Measurements from ENCODE around the gene NKX2-3. TPM values are rescaled to one million over a fixed set of nuclear protein-coding genes. Genes with fewer than 3 reads are reported as not detected.

The NKX2-3 gene
- total RNA-seq, 2 donors from 2014 or later, result not detected

DNA sequence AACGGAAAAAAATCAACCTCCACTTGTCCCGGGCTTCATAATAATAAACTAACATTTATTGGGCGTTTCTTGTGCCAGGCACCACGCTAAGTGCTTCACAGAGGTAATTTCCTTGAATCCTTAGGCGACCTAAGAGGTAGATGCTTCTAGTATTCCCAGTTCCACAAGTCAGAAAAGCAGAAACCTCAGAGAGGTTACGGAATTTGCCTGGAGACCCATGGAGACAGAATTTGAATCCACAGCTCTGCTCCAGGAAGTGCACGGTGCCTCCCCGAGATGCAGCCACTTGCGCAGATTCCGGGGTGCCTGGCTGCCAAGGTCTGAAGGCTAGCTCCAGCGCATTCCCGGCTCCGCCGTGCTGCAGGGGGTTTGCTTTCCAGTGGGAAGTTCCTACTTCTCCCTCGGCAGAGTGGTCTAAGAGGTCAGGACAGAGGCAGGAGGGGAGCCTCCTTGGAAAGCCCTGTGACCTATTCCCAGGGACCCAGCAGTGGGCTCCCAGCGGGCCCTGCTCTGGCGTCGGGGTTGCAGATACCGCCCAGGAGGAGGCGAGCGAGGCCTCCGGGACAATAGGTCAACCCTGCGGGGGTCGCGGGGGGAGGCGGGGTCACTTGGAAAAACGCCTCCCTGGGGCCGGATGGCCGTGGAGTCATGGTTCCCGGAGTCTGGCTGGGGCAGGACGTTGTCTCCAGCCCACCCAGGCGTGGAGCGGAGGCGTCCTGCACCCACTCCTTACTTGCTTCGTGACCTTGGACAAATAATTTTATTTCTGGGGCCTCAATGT, 10.1 kb upstream of the NKX2-3 start:
- Mint-ChIP-seq H3K36me3 (ENCODE audit: low read depth) (no peaks in the 10 kb centered on the region), H3K4me1 (peaks cover 5% of the 10 kb centered on the region), H3K27me3 (peaks cover 60% of the 10 kb centered on the region), H3K9me3 (no peaks in the 10 kb centered on the region), H3K27ac (no peak overlapping the region), H3K4me3 (peak overlapping the region; percentile 20)
- no peak for ATAC-seq (replicated peaks)

DNA sequence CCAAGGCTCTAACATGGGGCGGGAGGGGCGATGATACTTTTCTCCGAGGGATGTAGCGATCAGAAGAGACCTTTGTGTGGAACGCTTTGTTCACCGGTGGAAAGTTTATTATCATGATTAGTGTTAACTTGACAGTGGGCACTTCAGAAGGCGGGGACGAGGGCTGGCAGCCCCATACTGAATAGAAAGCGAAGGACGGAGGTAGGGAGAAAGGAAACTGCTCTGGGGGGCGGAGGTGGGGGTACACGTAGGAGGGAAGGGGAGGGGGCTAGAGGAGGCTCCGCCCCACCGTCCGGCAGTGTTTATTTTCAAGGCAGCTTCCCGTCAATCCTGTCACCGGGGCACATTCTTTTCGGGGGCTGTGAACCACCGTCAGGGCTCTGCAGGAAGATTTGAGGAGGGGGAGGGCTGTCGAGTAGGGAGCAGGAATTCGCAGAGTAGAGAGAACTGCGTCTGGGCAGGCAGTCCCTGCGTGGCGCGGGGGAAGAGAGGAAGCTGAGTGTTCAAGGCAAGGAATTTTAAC, 9.4 kb upstream of the NKX2-3 start:
- Mint-ChIP-seq H3K4me1 (peaks cover 5% of the 10 kb centered on the region), H3K4me3 (peak overlapping the region; percentile 20), H3K27ac (no peak overlapping the region), H3K36me3 (ENCODE audit: low read depth) (no peaks in the 10 kb centered on the region), H3K9me3 (no peaks in the 10 kb centered on the region), H3K27me3 (peaks cover 58% of the 10 kb centered on the region)
- no peak for ATAC-seq (replicated peaks)

GRCh38 chr10:99524050-99524666, 8.6 kb upstream of the NKX2-3 start:
- Mint-ChIP-seq H3K9me3 (no peaks in the 10 kb centered on the region), H3K4me3 (no peak overlapping the region), H3K27me3 (peaks cover 59% of the 10 kb centered on the region), H3K27ac (no peak overlapping the region), H3K36me3 (ENCODE audit: low read depth) (no peaks in the 10 kb centered on the region), H3K4me1 (peaks cover 5% of the 10 kb centered on the region)
- ATAC-seq (replicated peaks), result no peak

GRCh38 chr10:99524736-99525380, 7.9 kb upstream of the NKX2-3 start:
- ATAC-seq (replicated peaks), result no peak
- Mint-ChIP-seq H3K27me3 (peaks cover 61% of the 10 kb centered on the region), H3K36me3 (ENCODE audit: low read depth) (no peaks in the 10 kb centered on the region), H3K9me3 (no peaks in the 10 kb centered on the region), H3K4me1 (peaks cover 5% of the 10 kb centered on the region), H3K4me3 (no peak overlapping the region), H3K27ac (no peak overlapping the region)

DNA sequence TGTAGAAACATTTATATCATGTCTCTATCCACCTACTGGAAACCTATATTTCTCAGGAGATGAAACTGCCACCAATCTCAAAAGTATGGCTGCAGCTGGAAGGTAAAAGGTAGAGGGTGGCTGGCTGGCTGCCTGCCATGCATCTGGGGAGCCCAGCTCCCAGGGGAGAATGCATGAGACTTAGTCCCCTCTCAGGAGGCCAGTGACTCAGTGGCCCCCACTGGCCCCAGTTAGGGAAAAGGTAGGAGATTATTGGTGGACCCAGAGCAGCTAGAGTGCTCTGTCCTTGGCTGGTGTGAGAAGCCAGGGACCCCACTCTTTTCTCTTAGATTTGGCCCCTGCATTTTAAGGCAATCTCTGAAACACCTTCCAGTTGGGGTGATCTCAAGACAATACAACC, 6.8 kb upstream of the NKX2-3 start:
- Mint-ChIP-seq H3K27me3 (peaks cover 61% of the 10 kb centered on the region), H3K4me1 (peaks cover 10% of the 10 kb centered on the region), H3K36me3 (ENCODE audit: low read depth) (no peaks in the 10 kb centered on the region), H3K4me3 (no peak overlapping the region), H3K27ac (no peak overlapping the region), H3K9me3 (no peaks in the 10 kb centered on the region)
- no peak for ATAC-seq (replicated peaks)

DNA sequence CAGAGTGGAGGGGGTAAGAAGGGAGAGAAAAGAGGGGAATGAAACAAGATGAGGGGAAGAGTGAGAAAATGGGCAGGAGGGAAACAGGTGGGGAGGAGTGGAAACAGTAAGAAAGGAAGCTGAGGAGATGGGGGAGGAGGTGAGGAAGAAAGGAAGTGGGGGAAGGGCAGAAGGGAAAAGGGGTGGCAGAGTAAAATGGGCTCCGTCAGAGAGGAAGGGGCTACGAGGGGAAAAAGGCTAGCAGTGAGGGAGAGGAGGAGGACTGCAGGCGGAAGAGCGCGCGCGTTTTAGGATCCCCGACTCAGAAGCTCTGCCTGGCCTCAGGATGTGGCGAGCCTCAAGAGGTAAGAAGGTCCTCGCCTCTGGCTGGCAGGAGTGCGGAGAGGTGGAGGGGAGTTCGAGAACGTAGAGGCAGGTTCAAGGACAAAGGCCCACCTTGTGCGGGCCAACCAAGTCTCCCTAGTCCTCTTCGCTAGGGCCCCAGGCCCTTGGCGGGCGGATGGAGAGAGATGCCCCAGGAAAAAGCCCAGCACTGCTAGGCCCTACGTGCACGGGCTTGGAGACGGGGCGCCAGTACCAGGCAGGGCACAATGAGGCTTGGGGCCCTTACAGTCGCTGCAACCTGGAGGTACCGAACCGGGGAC, 5.8 kb upstream of the NKX2-3 start:
- no peaks in the 10 kb centered on the region for H3K36me3 Mint-ChIP-seq (ENCODE audit: low read depth)
- no peak overlapping the region for H3K27ac Mint-ChIP-seq
- no peak for ATAC-seq (replicated peaks)
- H3K27me3 Mint-ChIP-seq, result peaks cover 68% of the 10 kb centered on the region
- no peaks in the 10 kb centered on the region for H3K9me3 Mint-ChIP-seq
- H3K4me3 Mint-ChIP-seq, result no peak overlapping the region
- H3K4me1 Mint-ChIP-seq, result peaks cover 10% of the 10 kb centered on the region

DNA sequence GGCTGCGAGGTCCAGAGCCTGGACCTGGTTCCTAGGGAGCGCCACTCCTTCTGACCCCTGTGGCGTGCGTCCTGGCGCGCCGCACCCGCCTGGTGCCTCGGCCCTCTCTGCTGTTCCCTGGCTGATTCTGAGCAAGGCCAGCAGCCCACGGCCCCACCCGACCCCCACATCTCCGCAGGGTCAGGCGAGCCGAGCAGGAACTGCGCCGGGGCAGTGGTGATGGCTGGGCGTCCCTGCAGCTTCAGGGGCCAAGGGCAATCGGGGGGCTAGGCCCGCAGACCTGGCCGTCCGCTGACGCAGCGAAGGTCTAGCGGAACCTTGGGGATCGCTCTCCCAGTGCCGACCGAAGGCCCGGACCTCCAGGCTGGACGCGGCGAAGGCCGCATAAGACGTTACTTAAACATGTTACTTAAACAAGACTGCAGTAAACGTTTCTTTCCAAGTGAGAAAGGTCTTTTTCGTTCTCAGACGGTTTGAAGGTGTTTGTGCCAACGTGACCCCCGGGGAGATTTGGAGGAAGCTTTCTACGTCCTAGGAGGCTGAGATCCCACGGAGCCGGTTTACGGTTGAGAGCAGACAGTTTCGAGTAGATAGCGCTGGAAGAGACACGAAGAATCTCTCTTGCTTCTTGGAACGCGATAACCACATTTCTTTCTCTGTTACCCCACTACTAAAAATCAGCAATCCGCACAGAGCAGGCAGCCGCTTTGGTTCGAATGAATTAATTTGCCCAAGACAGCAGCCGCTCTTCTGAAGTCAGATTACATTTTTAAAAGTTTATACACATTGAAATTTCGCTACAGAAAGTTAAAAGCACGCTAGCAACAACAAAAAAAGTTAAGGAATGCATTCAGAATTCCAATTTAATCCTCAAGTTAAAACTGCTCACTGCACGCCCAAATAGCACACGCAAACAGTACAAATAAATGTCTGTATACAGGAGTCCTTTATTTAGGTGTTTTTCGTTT, 4.9 kb upstream of the NKX2-3 start:
- H3K27me3 Mint-ChIP-seq, result peaks cover 73% of the 10 kb centered on the region
- no peaks in the 10 kb centered on the region for H3K9me3 Mint-ChIP-seq
- H3K4me3 Mint-ChIP-seq, result no peak overlapping the region
- H3K4me1 Mint-ChIP-seq, result peaks cover 10% of the 10 kb centered on the region
- ATAC-seq (replicated peaks), result no peak
- no peak overlapping the region for H3K27ac Mint-ChIP-seq
- no peaks in the 10 kb centered on the region for H3K36me3 Mint-ChIP-seq (ENCODE audit: low read depth)

GRCh38 chr10:99528494-99529441, 4.0 kb upstream of the NKX2-3 start:
- Mint-ChIP-seq H3K4me1 (peaks cover 6% of the 10 kb centered on the region), H3K27me3 (peaks cover 73% of the 10 kb centered on the region), H3K27ac (no peak overlapping the region), H3K36me3 (ENCODE audit: low read depth) (no peaks in the 10 kb centered on the region), H3K9me3 (no peaks in the 10 kb centered on the region), H3K4me3 (no peak overlapping the region)
- ATAC-seq (replicated peaks), result no peak

GRCh38 chr10:99529591-99530107, 3.1 kb upstream of the NKX2-3 start:
- peaks cover 75% of the 10 kb centered on the region for H3K27me3 Mint-ChIP-seq
- H3K4me1 Mint-ChIP-seq, result peaks cover 11% of the 10 kb centered on the region
- H3K9me3 Mint-ChIP-seq, result no peaks in the 10 kb centered on the region
- no peaks in the 10 kb centered on the region for H3K36me3 Mint-ChIP-seq (ENCODE audit: low read depth)
- no peak overlapping the region for H3K27ac Mint-ChIP-seq
- no peak for ATAC-seq (replicated peaks)
- peak overlapping the region; percentile 4 for H3K4me3 Mint-ChIP-seq

DNA sequence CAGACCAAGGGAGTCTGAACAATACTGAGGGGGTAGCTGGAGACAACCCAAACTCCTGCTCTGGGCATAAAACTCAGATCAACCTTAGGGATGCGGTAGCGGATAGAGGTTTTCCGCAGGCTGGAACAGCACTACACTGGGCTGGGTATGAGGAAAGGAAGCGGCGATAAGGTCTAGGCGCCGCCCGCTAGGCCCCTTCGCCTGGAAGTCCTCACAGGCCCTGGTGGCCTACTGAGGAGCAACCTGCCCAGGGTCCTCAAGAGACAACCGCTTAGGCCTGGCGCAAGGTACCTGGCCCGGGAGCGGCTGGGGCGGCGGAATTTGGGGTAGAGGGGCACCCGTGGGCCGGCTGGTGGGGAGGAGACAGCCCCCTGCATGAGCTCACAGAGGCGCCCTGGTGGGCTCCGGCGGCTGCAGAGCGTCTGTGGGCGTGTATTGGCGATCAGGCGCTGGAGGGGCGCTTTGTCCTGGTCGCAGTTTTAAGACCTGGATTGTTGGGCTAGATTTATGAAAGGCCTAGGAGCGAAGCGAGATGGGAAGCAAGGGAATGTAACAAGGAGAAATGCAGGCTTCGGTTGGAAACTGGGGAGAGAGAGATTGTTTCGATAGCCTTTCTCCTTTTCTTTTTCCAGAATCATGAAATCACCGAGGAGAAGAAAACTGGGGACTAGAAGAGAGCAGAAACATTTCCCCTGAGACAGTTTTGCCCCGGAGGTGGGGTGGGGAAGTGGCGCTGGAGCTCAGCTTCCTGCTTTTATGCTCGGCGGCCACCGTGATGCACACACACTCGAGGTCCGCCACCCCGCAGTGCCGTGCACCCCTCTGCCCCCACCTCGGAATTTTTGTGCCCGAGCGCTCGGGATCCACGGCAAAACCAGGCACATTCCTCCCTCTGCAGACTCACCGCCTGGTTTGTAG, 2.4 kb upstream of the NKX2-3 start:
- peaks cover 69% of the 10 kb centered on the region for H3K27me3 Mint-ChIP-seq

GRCh38 chr10:99531026-99531695, 1.6 kb upstream of the NKX2-3 start:
- no peaks in the 10 kb centered on the region for H3K36me3 Mint-ChIP-seq (ENCODE audit: low read depth)
- H3K4me1 Mint-ChIP-seq, result peaks cover 13% of the 10 kb centered on the region
- H3K27me3 Mint-ChIP-seq, result peaks cover 67% of the 10 kb centered on the region
- no peaks in the 10 kb centered on the region for H3K9me3 Mint-ChIP-seq
- no peak overlapping the region for H3K4me3 Mint-ChIP-seq
- H3K27ac Mint-ChIP-seq, result no peak overlapping the region
- no peak for ATAC-seq (replicated peaks)

More for the DNA sequence above, 2.4 kb upstream of the NKX2-3 start:
- Mint-ChIP-seq H3K4me1 (peaks cover 12% of the 10 kb centered on the region), H3K9me3 (no peaks in the 10 kb centered on the region), H3K4me3 (peak overlapping the region; percentile 4), H3K27ac (no peak overlapping the region), H3K36me3 (ENCODE audit: low read depth) (no peaks in the 10 kb centered on the region)
- no peak for ATAC-seq (replicated peaks)
